DMS 273 (cell line): Measurements from ENCODE around the gene AGPAT3.
"Not testable (repeated sequence)": the region's sequence is repeated elsewhere in the genome, so short reads cannot be mapped to it uniquely, and the experiment has no call there.

Experiments
- DNase-seq: peaks from one replicate; lab custom pipeline; 2025; ENCODE audit not compliant: unreplicated experiment; lab: John Stamatoyannopoulos, UW

Gene AGPAT3

GRCh38 chr21:43834146-43834905 lies 30.7 kb upstream of the AGPAT3 start:
- DNase-seq: no peak

- no peak for DNase-seq
These were observed 30.0 kb upstream of the AGPAT3 start for GRCh38 chr21:43835050-43835449.

- no peak for DNase-seq
These were observed 29.2 kb upstream of the AGPAT3 start for GRCh38 chr21:43835861-43836260.

GRCh38 chr21:43836616-43837015 lies 28.4 kb upstream of the AGPAT3 start:
- DNase-seq: no peak

GRCh38 chr21:43840259-43840658 lies 24.8 kb upstream of the AGPAT3 start:
- DNase-seq: no peak

DNA sequence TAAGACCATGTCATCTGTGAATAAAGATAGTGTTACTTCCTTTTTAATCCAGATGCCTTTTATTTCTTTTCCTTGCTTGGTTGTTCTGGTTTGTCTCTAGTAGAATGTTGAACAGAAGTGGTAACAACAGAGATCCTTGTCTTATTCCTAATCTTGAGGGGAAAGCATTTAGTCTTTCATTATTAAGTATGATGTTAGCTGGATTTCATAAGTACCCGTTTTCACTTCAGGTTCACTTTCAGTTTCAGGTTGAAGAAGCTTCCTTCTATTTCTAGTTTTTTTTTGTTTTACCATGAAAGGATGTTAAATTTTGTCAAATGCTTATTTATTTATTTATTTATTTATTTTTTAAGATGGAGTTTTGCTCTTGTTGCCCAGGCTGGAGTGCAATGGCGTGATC lies 22.3 kb upstream of the AGPAT3 start:
- DNase-seq: no peak

GRCh38 chr21:43844906-43845305 lies 20.1 kb upstream of the AGPAT3 start:
- DNase-seq: not testable (repeated sequence)

DNA sequence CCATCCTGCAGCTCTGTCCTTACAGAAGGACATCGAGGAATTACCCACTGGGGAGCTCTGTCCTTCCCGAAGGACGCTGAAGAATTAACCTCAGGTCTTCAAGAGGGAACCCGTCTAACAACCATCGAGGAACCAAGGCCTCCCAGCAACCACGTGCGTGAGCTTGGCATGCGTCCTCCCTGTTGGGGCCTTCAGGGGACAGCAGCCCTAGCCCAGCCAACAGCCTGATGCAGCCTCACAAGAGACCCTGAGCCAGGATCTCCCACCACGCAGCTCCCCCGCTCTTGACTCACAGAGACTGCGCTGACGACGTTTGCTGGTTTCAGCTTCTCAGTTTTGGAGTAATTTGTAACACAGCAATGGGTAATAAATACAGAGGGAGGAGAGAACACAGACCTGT lies 19.6 kb upstream of the AGPAT3 start:
- no peak for DNase-seq

GRCh38 chr21:43846430-43846829 lies 18.6 kb upstream of the AGPAT3 start:
- DNase-seq: no peak

GRCh38 chr21:43847301-43847700 lies 17.7 kb upstream of the AGPAT3 start:
- no peak for DNase-seq

DNA sequence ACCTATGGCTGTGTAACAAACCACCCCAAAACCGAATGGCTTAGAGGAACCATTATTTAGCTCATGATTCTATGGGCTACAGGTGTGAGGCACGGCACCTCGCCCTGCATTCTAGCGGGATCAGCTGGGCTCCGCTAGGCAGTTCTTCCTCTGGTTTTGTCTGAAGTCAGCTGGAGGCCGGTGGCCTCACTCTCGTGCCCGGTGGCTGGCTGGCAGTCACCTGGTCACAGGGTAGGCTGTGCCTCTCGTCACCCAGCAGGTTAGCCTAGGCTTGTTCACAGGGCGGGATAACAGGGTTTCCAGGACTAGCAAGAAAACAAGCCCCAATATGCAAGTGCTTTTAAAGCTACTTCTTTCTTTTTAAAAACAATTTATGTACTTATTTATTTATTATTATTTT lies 16.3 kb upstream of the AGPAT3 start:
- DNase-seq: no peak

DNA sequence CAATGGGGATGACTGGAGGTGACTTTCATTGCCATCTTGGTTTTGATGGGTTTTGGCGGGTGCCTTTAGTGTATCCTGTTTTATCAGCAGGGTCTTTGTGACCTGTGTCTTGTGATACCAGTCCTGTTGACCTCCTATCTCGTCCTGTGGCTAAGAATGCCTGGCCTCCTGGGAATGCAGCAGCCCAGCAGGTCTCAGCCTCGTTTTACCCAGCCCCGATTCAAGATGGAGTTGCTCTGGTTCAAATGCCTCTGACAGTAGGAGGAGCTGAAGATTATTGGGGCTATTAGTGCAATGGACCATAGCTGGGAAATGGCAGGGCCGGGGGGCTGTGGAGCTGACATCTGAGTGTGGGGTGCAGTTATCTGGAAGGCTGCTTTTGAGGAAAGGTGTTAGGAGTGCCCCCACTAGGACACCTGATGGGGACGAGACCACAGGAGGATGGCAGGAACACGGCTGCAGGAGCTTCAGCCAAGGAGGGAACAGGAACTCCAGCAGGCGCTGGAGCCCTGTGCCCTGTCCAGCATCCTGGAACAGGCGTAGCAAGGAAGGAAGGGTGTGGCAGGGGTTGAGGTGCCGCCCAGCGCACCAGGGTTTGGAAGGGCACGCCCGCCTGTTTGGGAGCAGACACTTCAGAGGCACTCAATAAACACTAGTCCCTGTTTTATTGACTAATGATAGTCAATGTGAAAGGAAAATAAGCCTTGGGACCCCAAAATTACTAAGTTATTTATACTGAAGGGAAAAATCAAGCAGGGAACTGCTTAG lies 15.3 kb upstream of the AGPAT3 start:
- no peak for DNase-seq

DNA sequence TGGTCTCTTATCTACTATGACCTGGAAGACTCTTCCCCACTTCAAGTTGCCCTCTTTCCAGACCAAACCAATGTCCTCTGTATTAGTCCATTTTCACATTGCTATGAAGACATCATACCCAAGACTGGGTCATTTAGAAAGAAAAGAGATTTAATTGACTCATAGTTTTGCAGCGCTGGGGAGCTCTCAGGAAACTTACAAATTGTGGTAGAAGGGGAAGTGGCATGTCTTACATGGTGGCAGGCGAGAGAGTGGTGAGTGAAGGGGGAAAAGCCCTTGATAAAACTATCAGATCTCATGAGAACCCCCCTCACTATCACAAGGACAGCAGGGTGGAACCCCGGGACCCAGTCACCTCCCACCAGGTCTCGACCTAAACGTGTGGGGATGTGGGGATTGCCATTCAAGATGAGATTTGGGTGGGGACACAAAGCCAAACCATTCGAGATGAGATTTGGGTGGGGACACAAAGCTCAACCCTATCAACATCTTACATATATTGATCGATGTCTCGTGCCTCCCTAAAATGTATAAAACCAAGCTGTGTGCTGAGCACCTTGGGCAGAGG lies 14.2 kb upstream of the AGPAT3 start:
- no peak for DNase-seq

DNA sequence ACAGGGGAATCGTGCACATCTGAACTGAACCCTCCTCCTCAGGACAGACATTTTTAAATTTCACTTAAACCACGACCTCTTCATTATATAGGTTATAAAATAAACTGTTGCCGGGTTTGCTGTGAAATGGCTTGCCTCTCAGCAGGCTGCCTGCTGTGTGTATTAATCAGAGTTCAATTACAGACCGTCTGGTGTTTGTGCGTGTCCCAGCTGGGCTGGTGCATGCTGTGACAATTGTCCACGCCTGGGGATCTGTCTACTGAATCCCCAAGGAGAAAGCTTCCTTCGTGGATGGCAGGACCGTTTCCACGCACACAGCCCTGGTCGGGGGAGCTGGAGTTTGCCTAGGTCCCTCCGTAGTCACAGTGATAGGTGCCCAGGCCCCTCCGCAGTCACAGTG lies 13.4 kb upstream of the AGPAT3 start:
- DNase-seq: peak; percentile 62

GRCh38 chr21:43853851-43854772 lies 10.9 kb upstream of the AGPAT3 start:
- peak; percentile 33 for DNase-seq

GRCh38 chr21:43854773-43855633 lies 10.0 kb upstream of the AGPAT3 start:
- no peak for DNase-seq

GRCh38 chr21:43855955-43856354 lies 9.1 kb upstream of the AGPAT3 start:
- no peak for DNase-seq

- no peak for DNase-seq
These were observed 6.0 kb upstream of the AGPAT3 start for GRCh38 chr21:43858806-43859648.

DNA sequence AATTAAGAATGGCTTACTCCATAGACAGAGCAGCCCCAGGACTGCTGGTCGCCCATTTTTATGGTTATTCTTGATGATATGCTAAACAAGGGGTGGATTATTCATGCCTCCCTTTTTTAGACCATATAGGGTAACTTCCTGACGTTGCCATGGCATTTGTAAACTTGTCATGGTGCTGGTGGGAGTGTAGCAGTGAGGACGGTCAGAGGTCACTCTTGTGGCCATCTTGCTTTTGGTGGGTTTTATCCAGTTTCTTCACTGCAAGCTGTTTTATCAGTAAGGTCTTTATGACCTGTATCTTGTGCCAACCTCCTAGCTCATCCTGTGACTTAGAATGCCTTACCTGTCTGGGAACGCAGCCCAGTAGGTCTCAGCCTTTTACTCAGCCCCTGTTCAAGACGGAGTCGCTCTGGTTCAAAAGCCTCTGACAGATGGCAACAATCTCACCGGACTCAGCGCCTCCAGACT lies 5.2 kb upstream of the AGPAT3 start:
- no peak for DNase-seq
